Measurements from ENCODE around the gene CYP51A1.
"Not testable (repeated sequence)": the region's sequence is repeated elsewhere in the genome, so short reads cannot be mapped to it uniquely, and the experiment has no call there.

Gene CYP51A1

DNA sequence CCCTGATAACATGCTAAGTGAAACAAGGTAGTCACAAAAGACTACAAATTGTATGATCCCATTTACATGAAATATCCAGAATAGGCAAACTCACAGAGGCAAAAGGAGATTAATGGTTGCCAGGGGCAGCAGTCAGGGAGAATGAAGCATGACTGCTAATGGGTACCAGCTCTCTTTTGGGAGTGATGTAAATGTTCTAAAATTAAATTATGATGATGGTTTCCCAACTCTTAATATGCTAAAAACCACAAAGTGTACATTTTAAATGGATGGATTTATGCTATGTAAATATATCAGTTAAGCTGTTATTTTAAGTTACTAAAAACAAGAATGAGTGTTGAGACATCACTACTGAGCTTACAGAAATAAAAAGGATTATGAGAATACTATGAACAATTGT is 12.6 kb downstream of the CYP51A1 start:
- DNase-seq: no peak

DNA sequence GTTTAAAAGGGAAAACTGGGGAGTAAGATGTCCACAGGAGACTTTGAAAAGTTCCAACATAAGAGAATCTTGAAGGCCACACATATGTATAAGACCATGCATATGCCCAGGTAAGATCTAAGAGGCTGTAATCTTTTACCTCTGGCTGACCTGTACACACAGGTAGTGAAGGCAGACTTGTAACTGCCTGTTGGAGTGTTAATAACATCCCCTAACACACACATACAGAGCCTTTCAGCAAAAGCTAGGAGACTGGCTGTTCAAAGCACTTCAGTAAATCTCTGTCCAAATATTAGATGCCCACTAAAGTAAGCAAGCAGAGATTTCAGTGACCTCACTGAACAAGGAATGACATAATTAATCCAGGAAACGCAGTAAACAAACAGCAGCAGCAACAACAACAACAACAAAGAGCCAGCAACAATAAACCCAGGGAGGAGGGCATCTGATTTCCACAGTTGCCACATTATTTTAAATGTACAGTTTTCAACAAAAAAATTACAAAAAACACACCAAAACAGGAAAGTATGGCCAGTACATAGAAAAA is 15.0 kb downstream of the CYP51A1 start:
- DNase-seq: no peak

DNA sequence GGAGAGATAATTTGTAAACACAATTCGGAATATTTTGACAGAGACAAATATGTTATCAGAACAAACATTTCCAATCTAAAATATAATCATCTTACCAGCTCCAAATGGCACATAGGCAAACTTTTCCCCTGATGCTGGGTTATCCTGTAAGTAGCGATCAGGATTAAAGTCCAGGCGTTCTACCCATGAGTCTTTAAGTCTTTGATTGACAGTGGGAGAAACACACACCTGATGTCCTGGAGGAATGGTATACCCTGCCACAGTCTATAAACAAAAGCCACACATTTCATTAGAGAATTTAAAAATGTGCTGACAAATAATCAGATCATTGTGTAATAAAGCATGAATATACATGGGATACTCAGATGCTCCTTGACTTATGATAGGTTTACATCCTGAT is 17.3 kb downstream of the CYP51A1 start:
- no peak for DNase-seq

DNA sequence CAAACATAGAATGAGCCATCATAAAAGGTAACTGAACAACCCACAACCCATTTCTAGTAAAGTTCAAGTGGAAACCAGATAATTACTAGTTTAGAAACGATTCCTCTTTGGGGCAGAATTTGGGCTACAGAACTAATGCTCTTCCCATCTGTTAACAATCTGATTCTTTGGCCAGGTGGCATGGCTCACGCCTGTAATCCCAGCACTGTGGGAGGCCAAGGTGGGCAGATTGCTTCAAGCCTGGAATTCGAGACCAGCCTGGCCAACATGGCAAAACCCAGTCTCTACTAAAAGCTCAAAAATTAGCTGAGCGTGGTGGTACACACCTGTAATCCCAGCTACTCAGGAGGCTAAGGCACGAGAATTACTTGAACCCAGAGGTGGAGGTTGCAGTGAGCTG is 18.5 kb downstream of the CYP51A1 start:
- DNase-seq: no peak

DNA sequence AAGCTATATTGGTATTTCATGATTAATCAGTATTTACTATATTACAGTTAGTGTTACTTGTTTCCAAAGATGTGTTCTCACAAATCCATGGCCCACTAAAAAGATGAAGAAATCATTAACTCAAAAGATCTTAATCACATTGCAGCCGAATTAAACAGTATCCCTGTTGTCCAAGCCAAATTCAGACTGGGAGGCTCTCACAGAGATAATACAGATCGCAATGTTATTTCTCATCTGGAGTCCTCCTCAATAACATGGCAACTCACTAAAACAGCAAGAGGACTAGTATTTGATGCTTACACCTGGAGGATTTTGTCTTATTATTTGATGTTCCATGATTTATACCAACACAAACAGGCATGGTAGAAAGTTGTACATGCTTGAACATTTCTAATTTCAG is 23.4 kb downstream of the CYP51A1 start:
- no peak for DNase-seq

DNA sequence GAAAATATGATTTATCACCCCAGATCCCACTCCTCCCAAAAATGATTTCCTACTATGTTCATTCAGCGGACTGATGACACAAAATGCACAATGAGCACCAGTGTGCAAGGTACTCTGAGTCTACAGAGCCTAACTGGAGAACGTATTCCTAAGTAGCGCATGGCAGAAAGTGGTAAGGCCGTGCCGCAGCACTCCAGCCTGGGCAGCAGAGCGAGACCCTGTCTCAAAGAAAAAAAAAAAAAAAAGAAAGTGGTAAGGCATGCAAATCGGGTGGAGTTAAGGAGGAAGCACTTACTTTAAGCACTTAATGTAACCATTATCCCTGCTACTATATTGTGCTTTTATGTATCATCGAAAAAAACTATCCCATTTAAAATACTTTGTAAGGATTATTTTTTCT is 25.5 kb downstream of the CYP51A1 start:
- DNase-seq: no peak

DNA sequence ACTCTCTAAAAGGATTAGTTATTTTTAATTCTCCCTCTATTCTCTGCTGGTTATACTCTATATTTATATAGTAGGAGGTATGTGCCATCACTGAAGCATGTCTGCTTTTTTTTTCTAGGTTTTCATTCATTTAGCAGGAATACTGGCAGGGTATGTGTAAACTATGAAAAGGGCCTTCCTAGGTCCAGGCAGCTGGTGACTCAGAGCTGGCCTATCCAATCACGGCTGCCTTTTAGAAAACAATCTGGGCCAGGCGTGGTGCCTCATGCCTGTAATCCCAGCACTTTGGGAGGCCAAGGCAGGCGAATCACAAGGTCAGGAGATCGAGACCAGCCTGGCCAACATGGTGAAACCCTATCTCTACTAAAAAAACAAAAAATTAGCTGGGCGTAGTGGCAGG is 31.4 kb downstream of the CYP51A1 start:
- DNase-seq: not testable (repeated sequence)

DNA sequence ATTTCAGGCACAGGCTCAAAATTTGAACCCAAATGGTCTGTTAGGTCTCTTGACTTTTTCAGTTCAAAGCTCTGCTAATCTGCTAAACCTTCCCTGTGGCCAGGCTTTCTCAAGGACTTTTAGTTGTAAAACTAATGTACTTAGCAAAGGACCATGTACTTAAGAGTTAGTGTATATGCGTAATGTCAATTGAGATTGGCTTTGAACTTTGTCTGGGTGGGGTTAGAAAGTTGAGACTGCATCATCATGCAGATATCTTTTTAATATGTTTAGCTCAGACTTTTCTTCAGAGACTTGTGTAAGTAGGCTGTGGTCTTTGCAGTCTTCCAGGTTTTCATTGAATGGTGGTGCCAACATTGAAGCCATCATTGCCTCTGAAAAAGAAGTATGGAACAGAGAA is 33.7 kb downstream of the CYP51A1 start:
- no peak for DNase-seq

DNA sequence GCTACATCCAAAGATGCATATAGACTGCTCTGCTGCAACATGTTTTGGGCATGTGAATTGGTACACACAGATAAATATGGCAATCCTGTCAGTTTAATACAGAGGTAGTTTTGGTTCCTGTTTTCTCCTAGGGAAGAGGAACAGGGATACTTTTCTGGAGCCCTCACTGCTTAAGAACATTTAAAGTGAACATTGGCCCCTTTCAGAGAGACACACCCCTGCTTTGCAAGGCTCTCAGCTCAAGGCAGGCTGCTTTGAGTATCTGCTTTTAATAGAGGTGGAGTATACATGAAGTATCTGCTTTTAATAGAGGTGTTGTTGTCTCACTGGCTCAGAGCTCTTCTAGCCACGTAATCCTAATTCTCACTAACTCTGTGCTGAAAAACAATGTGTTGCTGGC is 38.9 kb downstream of the CYP51A1 start:
- no peak for DNase-seq

DNA sequence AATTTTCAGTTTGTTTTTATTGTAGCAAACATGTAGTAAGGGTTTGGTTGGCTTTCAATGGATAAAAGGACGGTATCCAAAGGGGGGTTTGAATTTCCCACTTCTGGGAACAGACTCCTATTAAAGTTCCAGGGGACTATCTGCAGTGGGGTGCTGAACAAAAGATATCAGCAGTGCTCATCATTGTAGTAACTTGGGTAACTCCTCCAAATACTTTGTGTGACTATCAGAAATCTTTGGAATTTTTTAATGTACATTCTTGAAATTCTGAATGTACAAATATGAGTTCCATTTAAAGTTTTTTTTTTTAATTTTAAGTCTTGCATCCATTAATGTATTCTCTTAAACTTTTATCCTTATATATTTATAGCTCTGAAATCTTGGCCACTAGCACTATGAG is 42.1 kb downstream of the CYP51A1 start:
- no peak for DNase-seq

DNA sequence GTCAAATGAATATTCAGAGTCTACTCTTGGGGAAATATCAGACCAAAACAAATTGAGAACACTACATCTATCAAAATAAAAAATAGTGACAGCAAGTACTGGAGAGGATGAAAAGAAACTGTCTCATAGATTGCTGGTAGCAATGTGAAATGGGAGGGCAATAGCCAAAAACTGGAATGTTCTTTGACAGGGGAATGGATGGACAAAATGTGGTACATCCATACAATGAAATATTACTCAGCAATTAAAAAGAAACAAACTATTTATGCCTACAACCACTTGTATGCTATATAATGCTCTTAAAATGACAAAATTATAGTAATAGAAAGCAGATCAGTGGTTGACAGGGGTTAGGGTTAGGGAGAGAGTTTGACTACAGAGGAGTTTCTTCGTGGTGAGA is 46.0 kb downstream of the CYP51A1 start:
- no peak for DNase-seq

DNA sequence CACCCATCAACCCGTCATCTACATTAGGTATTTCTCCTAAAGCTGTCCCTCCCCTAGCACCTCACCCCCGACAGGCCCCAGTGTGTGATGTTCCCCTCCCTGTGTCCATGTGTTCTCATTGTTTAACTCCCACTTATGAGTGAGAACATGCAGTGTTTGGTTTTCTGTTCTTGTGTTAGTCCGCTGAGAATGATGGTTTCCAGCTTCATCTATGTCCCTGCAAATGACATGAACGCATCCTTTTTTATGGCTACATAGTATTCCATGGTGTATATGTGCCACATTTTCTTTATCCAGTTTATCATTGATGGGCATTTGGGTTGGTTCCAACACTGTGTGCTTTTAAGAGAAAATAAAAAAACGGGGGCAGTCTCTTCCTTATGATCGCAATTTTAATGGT is 50.4 kb downstream of the CYP51A1 start:
- not testable (repeated sequence) for DNase-seq

DNA sequence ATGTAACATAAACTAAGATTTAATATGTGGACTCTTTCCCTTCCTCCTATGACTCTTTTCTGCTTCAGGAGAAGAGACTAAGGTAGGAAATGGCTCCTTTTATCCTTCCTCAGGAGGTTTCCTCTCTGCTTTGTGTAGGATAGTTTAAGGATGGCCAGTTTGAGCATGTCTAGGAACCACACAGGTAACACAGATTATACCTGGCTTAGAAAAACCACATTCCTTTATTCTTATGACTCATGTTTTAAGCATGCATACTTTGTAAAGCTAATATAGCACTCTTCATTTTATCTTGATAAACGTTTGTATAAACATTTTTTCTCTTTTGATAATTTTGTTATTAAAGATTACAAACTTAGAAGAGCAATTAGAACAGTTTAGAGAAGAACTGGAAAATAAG is 57.8 kb downstream of the CYP51A1 start:
- DNase-seq: no peak

DNA sequence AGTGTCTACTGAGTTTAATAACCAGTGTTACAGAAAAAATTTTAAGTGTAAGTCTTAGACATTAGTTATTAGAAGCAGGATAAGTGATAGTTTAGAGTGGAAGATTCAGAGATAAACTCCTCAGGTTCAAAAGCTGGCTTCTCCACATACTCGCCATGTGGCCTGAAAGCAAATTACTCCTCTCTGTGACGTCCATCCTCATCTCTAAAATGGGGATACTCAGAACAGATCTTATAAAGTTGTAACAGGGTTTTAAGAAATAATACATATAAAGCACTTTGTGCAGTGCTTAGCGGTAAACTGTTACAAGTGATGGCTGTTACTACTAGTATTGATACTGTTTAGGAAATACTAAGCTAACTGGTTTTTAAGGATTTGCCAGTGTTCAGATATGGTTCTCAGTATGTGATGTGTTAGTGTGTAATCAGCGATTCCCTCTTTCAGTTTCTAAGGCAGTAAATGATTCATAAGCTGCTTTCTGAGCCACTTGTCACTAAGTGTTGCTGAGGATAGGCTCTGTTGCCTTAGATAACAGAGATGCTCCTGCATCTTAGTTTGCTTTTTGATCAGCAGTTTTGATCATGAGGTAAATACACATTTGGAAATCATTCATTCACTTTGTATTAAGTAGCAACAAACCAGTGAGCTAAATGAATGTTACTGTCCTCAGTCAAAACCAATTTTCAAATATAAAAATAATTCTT is 58.7 kb downstream of the CYP51A1 start:
- no peak for DNase-seq

DNA sequence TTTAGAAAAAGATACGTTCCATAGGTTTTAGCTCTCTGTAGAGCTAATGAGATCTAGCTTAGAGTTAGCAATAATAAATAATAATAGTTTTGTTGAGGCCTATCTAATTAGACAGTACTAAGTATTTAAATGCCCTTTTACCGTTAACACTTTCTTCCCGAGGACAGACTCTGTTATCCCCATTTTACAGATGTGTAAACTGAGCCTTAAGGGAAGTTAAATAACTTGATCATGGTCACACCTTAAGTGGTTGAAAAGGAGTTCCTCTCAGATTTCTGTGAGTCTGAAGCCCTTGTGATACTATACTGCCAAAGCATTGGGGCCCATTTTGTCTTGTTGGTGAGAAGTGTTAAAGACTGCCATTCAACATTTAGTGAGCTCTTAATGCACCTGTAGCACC is 61.6 kb downstream of the CYP51A1 start:
- no peak for DNase-seq

DNA sequence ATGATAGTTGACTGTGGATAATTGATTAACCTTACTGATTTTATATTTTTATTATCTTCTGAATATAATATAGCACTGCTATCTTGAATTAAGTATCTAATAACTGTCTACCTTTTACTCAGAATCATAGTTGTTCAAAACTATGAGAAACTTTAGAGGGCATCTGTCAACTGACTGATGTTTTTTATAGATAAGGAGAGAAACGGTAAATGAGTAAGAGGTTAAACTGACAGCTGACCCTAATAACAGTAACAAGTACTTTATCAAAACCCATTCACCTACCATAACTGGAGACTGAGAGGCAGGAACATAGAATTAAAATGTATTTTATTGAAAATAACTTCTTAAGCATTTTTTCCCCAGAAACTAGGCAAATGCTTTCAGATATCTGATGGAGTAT is 62.2 kb downstream of the CYP51A1 start:
- DNase-seq: no peak

DNA sequence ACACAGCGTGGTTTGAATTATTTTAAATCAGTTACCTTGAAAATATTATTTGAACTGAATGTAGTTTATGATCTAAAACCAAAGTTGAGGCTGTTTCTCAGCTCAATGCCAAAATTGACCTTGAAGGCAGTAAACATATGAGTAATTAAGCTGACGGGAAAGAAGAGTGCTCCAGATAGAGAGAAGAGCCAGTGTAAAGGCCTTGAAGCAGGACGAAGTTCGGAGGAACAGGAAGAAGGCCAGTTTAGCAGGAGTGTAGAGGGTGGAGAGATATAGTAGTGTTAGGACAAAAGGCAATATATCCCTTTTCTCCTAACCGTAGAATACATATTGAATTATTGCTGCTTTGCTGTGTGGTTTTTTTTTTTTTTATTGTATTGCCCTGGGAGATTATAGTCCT is 63.2 kb downstream of the CYP51A1 start:
- DNase-seq: no peak

DNA sequence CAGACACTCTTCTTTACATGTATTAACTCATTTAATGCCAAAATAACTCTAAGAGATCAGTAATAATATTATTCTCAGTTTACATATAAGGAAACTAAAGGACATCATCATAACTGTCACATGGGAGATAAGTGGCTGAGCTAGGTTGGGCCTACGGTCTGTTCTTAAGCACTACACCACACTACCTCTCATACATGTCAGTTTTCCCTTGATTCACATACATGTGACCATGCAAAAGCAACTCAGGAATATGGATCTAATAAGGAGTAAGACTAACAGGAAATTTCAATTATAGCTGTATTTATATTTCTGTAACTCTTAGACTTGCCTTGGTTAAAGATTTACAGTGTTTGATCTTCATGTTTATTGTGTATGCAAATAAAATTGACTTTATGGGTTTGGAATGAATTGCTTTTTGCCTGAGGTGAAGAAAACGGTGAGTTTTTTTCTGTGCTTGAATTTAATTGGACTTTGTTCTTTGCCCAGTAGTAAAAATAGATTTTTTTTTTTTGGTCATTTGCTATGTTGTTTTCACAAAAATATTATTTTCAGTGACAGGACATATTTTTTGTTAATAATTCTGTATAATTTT is 69.7 kb downstream of the CYP51A1 start:
- no peak for DNase-seq
